HL-60/S4 treated with phorbol 12-myristate 13-acetate at 8.2 ng/mL for 4 days and 3 days (cell line): Measurements from ENCODE around the gene CALHM1.
"Not testable (repeated sequence)": the region's sequence is repeated elsewhere in the genome, so short reads cannot be mapped to it uniquely, and the experiment has no call there.

ENCODE experiments used
- in situ Hi-C: fragments of 300-500 bp; cut with MboI; formaldehyde crosslinking; loops from 2 replicates; pipeline ENCODE4 v1.15.0; 2022; ENCODE audit warnings: low sequenced_read_pairs

Gene CALHM1, protein sequence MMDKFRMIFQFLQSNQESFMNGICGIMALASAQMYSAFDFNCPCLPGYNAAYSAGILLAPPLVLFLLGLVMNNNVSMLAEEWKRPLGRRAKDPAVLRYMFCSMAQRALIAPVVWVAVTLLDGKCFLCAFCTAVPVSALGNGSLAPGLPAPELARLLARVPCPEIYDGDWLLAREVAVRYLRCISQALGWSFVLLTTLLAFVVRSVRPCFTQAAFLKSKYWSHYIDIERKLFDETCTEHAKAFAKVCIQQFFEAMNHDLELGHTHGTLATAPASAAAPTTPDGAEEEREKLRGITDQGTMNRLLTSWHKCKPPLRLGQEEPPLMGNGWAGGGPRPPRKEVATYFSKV

DNA sequence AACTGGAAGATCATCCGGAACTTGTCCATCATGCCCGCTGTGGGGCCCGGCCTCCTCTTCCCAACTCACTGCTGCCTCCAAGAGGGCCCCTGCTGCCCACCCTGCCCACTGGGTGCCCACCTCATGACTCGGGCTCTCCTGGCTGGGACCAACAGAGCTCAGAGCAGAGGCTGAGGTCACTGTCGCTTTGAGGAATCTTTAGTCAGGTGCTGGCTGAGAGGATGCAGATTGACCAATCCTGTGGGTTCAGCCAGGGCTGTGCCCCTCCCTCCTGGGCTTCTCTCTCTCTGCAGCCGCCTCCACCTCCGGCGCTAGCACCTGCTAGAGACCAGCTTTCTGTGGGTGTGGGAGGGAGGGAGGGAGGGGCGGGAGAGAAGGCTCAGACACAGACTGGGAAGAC, at the start of gene CALHM1:
CALHM1 (minus strand) TSS at position 181 of the 400 bp plus-strand sequence; CDS start at position 32, 149 bp downstream.
- in situ Hi-C loops = no loop called here

DNA sequence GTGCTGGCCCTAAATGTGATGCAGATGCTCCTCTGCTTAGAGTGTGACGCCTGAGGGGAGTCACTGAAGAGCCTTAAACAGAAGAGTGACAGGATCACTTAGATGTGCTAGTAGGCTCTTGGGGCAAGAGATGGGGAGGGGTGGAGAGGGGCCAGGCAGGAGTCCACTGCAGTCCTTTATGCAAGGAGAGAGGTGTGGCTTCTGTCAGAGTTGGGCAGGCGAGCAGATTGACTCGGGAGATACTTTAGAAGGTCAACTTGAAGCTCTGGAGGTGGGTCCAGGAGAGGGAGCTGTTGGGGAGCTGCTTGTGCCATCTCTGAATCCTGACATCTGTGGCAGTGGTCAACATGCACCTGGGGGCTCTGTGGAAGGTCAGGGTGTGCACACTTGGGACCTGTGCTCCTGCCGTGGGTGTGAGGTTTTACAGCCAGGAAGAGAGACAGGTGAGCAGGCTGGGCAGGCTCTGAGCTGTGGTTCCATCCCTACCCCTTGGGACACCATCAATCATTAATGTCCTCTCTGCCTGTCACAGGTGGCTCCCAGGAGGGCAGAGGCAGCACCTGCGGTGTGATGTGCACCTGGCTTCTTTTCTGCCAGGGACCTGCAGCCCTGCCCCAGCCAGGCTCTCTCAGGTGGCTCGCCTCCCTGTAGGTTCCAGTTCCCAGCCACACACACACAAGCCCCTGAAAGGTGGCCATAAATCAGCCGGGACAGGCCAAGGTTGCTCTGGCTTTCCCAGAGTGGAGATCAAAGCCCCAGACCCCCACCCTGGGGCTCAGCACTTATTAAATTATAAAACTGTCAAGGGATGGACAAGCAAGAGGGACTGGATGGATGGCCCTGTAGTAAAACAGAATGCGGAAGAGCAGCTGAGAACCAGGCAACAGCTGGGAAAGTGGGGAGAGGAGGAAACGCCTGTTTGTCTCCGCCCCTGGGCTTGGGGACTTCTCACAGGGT, 48.8 kb upstream of the CALHM1 start:
- in situ Hi-C loops = no loop called here

DNA sequence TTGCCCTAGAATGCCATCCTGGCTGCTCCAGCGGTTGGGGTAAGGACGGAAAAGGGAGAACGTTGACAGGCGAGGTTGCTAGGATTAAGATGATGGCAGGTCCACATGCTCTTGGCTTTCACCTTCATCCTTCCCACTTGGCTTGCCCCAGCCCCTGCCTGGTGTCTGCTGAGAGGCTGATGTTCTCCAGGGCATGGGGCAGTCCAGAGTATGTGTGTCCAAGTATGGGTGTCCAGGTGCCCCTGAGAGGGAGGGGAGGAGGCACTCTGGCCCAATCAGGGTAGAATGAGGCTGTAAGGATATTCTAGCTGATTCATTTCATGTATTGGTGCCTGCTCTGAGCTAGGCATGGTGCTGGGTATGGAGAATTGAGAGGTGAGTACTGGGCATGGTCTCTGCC, 47.4 kb upstream of the CALHM1 start:
- in situ Hi-C loops = no loop called here

DNA sequence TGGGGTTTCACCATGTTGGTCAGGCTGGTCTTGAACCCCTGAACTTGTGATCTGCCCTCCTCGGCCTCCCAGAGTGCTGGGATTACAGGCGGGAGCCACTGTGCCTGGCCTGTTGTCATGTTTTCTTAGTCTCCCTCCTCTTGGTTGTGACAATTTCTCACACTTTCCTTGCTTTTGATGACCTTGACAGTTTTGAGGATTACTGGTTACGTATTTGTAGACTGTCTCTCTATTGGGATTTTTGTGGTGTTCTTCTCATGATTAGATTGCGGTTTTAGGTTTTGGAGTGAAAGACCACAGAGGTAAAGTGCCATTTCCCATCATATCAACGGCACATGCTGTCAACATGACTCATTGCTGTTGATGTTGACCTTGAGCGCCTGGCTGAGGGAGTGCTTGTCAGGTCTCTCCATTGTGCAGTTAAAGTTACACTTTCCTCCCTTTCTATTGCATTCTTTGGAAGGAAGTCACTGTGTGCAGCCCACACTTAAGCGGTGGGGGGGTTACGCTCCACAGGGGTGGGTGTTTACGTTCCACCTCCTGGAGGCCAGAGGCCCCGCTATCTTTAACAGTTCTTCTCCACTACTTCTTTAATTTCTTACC, 45.6 kb upstream of the CALHM1 start:
- in situ Hi-C loops = no loop called here

DNA sequence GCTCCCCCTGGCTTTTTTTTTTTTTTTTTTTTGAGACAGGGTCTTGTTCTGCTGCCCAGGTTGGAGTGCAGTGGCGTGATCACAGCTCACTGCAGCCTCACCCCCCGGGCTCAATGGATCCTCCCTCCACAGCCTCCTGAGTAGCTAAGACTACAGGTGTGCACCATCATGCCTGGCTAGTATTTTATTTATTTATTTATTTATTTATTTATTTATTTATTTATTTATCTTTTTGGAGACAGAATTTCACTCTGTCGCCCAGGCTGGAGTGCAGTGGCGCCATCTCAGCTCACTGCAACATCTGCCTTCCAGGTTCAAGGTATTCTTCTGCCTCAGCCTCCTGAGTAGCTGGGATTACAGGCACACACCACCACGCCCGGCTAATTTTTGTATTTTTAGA, 45.1 kb upstream of the CALHM1 start:
- in situ Hi-C loops = not testable (repeated sequence)

DNA sequence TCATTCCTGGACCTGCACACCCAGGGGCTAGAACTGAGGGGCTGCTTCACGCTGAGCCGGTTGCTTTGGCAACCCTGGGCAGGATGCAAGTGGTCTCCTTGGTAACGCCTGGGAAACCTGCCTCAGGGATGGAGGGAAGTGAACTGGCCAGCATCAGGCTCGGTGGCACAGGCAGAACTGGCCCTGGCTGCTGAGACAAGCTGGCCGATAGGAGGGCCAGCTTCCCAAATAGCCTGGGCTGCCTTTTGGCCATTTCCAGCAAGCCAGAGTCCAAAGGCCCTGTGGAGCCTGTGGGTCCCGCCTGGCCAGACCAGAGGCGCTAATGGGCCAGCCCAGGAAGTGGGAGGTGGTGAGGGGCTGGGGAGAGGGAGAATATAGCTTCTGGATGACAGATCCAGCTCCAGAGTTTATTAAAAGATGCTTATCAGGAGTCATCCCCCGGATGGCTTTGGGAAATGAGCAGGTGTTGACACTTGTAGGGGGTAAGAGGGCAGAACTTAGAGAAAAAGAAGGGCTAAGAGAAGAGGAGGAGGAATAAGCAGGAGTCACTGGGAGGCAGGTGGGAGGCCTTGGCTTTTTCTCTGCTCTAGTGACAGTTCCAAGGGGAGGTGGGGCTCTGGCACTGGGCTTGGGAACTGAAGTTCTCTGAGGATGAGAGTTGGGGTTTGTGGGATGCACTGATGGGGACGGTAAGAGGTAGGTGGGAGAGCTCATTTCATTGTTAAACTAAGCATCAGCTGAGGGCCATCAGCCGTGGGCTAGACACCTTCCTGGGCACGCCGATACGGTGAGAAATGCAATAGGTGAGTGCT, 44.4 kb upstream of the CALHM1 start:
- in situ Hi-C loops = no loop called here

DNA sequence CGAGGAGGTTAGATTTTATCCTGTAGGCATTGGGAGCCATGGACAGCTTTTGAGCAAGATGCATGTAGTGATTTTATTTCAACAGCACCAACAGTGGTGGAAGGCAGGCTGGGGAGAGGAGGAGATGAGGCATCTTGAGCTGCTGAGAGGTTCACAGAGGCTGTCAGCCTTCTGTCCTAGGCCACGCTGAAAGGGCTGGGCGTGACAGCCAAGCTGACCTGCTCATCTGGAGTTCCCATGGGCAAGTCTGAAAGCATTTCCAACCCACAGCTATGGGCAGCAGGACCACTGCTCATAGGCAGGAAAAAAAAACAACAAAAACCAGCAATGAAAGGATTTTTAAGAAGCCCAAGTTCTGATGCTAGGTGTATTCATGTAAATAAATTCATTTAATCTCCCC, 42.5 kb upstream of the CALHM1 start:
- in situ Hi-C loops = no loop called here

DNA sequence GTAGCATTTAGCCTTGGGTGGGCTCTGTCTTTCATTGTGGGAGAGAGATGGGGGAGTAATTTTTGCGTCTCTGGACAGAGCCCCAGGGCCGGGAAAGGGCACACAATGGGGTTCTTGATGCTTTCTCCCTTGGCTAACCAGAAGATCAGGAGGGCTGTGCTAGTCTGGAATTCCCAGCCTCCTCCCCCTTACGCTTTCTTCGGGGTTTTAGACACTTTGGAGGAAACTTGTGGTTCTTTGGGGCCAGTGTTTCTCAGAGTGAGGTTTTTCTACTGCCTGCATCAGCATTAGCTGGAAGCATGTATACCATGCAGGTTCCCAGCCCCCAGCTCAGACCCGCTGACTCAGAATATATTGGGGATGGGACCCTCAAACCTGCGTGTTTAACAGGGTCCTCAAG, 41.8 kb upstream of the CALHM1 start:
- in situ Hi-C loops = no loop called here

DNA sequence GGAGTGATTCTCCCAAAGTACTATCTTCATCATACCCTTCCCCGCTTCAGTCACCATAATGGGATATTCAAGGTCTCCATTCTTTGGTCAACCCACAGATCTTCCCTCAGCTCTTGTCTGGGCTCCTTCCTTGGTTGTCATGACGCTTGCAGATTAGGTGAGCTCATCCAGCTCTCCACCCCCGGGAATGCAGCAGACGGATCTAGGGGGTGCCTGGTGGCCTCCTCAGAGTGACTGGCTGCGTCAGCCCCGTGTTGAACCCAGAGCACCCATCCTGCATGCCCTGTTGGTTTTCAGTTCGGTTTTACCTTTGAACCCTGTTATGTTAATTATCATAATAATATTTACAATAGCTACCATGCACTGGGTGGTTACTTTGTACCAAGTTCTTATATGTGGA, 41.2 kb upstream of the CALHM1 start:
- in situ Hi-C loops = no loop called here

DNA sequence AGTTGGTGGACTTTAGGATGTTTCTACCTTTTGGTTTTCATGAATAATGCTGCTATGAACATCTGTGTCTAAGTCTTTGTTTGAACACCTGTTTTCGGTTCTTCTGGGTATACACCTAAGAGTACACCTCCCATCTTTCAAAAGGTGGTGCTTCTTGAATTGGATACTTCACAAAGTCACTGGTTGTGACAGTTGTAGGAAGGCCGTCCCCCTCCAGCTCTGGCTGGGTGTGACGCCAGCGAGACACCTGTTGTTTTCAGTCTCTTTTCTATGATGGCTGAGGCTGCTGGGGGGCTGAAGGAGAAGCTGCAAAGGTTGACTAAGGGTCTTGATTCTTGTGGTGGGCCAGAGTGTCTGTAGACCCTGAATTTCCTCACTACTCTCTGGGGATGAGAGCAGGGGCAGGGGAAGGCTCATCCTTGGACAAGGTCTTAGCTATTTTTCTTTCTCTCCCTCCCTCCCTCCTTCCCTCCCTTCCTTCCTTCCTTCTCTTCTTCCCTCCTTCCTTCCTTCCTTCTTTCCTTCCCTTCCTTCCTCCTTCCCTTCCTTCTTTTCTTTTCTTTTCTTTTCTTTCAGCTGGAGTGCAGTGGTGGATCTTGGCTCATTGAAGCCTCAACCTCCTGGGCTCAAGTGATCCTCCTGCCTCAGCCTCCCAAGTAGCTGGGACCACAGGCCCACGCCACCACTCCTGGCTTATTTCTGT, 40.4 kb upstream of the CALHM1 start:
- in situ Hi-C loops = no loop called here

DNA sequence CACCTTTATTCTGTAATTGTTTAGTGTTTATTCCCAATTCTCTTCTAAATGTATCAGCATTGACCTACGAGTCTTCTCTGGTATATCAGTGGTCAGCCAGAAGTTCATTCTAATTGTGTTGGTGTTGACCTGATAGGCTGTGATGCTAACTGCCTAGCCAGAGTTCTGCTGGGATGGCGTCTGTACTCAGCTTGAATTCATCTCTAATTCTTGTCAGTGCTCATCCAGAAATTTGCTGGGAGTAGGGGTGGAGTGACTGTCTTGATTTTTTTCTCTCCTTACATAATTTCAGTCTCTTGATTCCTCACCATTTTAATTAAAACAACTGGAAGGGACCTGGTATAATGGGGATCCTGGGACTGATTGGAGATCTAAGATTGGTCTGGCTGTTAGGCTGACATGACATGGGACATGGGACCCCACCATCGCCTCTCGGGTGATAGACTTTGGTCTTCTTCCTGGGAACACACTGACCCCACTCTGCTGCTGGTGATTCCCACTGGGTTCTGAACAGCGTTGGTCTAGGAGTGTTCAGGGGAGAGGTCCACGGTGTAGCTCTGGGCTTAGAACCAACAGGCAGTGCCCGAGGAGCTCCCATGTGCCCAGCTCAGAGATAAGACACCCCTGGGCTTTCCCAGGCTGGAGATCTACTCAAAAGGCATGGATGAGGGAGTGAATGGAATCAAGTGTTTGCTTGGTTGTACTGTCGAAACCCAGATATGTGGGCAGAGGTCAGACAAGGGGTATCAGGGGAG, 38.6 kb upstream of the CALHM1 start:
- in situ Hi-C loops = no loop called here

DNA sequence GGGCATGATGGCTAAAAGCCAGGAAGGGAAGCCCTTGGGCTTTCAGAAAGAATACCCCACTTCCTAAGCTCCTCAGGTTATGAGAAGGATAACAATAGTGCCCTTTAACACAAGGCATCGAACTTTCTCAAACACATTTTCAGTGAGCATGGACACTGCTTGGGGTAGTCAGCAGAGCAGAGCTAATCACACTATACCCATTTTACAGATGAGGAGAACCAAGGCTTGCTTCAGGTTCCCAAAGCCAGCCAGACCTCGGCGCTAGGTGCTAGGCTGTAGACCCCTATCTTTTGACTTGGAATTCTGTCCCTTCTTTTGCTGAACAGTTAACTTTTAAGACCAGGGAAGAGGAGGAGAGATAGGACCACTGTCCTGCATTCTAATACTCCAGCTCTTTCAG, 36.6 kb upstream of the CALHM1 start:
- in situ Hi-C loops = no loop called here

DNA sequence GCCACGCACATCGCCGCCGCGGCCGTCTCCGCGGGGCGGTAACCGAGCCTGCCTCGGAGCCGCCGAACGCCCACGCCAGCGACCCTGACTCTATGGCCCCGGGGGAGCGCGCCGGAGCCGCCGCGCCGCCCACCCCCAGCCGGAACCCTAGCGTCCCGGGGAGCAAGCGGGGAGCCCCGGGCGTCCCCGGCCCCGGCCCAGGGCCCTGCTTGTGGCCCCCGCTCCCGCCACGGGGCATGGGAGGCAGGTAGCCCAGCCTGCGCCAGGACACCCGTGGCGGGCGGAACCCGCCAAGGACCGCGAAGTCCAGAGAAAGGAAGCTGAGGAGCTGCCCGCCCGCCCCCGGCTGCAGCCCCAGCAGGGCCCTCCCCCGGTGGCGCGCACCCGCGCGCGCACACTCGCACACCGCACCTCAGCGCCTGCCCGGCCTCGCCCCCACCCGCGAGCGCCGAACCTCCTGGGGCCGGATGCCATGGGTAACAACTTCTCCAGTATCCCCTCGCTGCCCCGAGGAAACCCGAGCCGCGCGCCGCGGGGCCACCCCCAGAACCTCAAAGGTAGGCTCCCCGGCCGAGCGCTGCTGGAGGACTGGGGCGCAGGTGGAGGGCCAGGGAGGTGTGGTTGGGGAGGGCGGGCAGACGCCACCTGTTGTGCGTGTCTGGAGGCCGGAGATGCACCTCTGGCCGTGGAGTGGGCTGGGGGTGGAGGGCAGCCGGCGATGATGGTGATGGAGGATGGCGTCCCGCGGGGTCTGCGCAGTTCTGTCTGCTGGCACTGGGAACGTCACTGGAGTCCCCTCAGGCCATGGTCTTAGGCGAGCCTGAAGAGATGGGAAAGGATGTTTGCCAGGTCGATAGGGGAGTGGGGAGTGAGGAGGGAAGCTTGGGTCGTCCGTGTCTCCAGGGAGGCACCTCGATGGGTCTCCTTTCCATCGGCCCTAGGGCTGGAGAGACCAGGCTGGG, 35.5 kb upstream of the CALHM1 start:
- in situ Hi-C loops = no loop called here

DNA sequence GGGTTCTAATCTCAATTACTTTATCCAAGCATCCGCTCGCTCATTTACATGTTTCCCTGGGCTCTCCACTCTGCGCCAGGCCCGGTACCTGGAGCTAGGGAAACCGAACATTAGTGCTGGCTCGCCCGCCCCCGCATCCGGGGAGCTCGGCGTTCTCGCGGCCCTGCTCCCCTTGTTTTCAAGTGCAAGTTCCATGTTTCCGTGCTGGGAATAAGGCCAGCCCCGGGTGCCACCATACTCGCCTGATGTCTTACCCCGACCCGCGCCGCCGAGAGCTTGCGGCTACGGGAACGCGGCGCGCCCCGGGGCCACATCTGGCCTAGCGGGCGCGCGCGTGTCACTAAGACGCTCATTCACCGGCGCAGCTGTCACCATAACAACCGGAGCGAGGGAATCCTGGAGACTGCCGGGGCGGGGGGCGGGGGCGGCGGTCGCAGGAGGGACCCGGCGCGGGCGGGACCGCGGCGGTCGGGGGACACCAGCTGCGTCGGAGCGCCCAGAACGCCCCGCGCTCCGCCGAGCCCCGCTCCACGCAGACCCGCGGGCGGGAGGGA, 34.7 kb upstream of the CALHM1 start, which contains the start of gene NEURL1:
NEURL1 (plus strand) TSS at position 344 of the 554 bp plus-strand sequence. CDS start 683 bp downstream, outside the sequence.
- in situ Hi-C loops = no loop called here

DNA sequence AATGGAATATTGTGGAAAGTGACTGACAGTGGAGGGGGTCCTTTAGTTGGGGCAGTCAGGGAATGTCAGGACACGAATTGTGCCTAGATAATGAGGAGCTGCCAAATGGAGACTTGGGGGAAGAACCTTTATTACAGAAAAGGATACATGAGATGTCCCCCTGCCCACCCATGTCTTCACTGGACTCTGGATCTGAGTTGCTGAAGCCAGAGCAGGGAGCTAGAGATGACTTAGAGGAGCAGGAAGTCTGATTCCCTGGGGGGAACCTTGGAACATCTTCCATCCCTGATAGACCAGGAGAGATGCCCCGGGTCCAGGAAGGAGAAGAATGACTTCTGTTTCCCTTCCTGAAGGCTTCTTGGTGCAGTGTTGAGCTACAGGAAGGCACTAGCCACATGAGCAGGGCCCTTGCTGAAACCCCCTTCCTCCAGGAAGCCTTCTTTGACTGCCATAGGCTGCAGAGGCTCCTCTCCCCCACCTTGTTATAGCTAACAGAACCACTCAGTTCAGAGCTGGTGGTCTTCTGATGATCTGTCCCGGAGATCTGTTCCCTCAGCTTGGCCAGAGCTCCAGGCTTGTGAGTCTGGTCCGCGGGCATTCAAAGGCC, 34.1 kb upstream of the CALHM1 start:
- in situ Hi-C loops = no loop called here

DNA sequence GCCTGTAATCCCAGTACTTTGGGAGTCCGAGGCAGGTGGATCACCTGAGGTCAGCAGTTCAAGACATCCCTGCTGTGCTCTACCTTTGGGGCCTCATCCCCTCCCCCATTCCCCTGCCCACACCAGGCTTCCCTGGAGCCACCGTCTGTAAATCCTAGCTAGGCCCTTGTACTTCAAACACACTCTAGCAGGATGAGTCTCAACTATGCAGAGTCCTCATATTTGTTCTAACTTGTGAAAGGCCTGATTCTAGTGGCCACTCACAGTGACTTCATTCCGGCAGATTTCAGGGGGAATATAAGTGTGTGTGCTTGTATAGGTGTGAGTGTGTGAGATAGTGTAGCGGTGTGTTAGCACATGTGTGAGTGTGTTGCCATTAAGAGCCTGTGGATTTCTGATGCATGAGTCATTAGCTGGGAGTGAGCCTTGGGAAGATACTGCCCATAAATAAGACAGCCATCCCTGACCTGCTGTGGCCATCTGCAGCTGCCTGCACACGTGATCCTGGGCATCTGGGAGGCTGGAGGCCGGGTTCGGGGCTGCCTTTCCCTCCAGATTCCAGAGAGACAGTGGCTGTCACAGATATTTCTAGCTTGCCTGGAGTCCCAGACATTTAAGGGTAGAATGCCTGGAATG, 33.1 kb upstream of the CALHM1 start:
- in situ Hi-C loops = no loop called here

DNA sequence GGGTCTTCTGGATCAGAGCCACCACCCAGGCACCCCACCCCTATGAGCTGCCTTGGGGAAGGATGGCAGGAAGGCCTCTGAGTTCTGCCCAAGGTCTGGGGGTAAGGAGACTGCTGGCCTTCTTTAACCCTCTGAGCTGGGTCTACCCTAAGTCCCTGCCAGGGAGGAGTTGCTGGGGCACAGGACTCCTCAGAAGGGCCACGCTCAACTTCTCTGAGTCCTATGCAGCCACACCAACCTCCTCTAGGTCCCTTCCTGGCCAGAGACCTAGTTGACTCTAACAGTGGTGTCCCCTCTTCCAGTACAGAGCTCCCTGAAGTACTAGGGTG, 32.2 kb upstream of the CALHM1 start:
- in situ Hi-C loops = no loop called here
